NCI-H1092 treated with DMSO at 0.1 percent for 48 hours (cell line): ENCODE measurements around the gene INO80.
"Not testable (repeated sequence)": the region's sequence is repeated elsewhere in the genome, so short reads cannot be mapped to it uniquely, and the experiment has no call there.

ENCODE experiments used
- DNase-seq: peaks from one replicate; lab custom pipeline; 2025; lab: John Stamatoyannopoulos, UW

Gene INO80

GRCh38 chr15:40963201-40963600 is 152.9 kb downstream of the INO80 start:
- no peak for DNase-seq

- DNase-seq: not testable (repeated sequence)
Measured at GRCh38 chr15:40962317-40962716, 153.8 kb downstream of the INO80 start.

DNA sequence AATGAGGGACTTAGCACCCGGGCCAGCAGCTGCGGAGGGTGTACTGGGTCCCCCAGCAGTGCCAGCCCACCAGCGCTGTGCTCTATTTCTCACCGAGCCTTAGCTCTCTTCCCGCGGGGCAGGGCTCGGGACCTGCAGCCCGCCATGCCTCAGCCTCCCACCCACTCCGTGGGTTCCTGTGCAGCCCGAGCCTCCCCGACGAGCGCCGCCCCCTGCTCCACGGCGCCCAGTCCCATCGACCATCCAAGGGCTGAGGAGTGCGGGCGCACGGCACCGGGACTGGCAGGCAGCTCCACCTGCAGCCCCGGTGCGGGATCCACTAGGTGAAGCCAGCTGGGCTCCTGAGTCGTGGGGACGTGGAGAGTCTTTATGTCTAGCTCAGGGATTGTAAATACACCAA is 154.3 kb downstream of the INO80 start:
- not testable (repeated sequence) for DNase-seq

- no peak for DNase-seq
Measured at GRCh38 chr15:40960925-40961324, 155.2 kb downstream of the INO80 start.

DNA sequence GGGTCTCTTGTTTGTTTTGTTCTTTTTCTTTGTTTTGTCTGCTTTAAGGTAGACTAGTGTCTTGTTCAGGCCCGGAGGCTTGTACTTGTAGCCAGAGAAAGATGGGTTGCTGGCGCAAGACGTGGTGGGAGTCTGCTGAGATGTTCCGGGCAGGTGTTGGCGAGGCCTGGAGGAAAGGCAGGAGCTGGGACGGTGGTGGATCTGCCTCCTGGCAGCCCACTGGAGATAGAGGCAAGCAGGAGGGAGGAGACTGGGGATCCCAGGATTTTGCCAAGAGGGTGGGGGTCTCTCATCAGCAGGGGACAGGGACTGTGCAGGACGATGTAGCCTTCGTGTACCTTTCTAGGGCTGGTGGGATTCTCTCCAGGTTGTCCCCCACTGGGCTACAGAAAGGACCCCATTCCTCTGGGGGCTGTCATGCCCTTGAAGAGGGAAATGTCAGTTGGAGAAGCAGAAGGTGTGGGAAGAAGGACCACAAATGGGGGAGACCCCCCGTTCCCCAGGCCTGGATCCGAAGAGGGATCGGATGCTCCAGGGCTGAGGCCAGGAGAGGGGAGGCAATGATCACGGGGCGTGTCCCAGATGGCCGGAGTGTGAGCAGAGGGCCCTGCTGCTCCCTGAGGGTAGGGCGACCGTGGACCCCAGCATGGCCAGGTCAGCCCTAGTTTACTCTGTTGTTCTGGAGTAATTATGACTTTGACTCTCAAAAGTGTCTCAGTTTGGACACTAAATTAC is 155.8 kb downstream of the INO80 start:
- no peak for DNase-seq

GRCh38 chr15:40959331-40960141 is 156.5 kb downstream of the INO80 start:
- peak; percentile 37 for DNase-seq

DNA sequence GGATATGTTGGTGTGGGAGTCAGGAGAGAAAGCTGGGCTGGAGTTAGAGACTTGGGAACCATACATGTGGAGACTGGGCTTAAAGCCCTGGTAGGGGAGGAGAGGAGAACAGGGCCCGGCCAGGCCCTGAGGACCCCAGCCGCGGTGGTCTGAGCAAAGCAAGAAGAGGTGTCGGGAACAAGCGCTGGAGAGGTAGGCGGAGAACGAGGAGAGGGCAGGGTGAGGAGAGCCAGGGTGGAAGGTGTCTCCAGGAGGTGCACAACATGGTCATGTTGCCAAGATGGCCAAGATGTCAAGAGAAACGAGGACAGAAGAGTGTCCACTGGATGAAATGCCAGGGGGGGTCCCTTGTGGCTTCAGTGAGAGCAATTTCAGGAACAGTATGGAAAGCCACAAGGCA is 157.4 kb downstream of the INO80 start:
- no peak for DNase-seq

DNA sequence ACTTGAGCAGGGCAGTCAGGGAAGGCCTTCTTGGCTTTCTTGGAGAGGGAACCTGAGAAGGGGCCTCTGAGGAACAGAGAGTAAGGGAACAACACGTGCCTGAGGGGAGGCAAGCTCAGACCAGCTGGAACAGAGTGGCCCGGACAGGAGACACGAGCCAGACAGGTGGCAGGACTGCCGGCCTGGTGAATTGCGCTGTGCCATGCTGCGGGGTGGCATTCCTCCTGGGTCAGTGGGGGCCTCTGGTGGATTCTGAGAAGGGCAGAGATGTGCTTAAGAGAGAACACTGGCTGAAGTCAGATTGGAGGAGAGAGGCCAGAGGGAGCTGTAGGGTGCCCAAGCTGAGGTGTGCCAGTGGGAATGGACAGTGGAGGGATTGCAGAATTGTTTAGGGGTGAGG is 157.9 kb downstream of the INO80 start:
- no peak for DNase-seq

- DNase-seq: peak; percentile 86
Measured at GRCh38 chr15:40957581-40958051, 158.5 kb downstream of the INO80 start.

- DNase-seq: no peak
Measured at GRCh38 chr15:40957041-40957555, 159.0 kb downstream of the INO80 start.

- DNase-seq: no peak
Measured at GRCh38 chr15:40956541-40956982, 159.5 kb downstream of the INO80 start.

DNA sequence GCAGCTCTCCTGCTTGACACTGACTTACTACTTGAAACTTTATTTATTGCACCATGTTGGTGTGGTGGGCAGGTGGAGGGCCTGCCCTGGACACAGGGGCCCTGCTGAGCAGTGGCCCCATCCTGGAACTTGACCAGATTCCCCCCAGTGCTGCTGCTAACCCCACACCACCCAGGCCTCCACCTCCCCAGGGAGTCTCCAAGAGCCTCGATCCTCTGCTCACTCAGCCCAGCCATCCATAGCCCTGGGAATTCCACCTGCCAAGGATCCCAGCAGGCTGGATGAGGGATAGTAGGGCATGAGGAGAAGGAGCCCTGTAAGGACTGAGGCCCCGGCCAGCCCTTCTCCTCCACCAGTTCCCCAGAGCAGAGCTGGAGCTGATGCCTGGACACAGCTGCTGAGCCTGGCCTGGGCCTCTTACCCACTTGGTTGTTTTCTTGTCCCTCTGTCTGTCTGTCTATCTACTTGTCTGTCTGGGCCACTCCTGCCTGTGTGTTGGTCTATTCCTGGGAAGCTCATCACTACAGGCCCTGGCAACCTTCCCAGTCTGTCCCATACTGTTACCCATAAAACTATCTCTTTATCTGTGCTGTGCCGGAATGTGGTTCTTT is 160.0 kb downstream of the INO80 start:
- no peak for DNase-seq

- no peak for DNase-seq
Measured at GRCh38 chr15:40955141-40955903, 160.8 kb downstream of the INO80 start.

GRCh38 chr15:40954158-40954848 is 161.8 kb downstream of the INO80 start:
- not testable (repeated sequence) for DNase-seq

- no peak for DNase-seq
Measured at GRCh38 chr15:40953713-40954074, 162.4 kb downstream of the INO80 start.

- peak; percentile 87 for DNase-seq
Measured at GRCh38 chr15:40952901-40953712, 163.0 kb downstream of the INO80 start, which contains the start of gene CHAC1. Gene CHAC1, plus strand, starts transcription at chr15:40953471. Its CDS starts 113 bp downstream, at chr15:40953584.

- DNase-seq: no peak
Measured at GRCh38 chr15:40952301-40952900, 163.7 kb downstream of the INO80 start.

DNA sequence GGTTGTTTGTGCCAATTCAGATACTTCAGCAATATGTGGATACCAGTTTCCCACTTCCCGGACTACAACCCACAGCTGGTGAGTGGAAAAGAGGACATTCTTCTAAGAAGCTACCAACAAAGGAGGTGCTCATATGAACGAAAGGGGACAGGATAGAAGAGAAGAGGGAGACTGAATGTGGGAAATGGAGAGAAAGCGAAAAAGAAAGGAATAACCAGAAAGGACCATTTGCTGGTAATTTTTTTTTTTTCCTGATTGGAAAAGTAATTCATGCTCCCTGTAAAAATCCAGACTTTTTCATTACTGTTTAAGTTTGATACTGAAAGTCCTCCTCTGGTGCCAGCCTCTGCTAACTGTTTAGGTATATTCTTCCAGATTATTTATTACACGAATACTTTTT is 164.3 kb downstream of the INO80 start:
- no peak for DNase-seq

- no peak for DNase-seq
Measured at GRCh38 chr15:40949756-40950207, 166.3 kb downstream of the INO80 start.
